DMS53 (cell line): ENCODE results near the gene KCNA2.

ENCODE experiments used
- DNase-seq: peaks from one replicate; lab custom pipeline; 2025; lab: John Stamatoyannopoulos, UW

The KCNA2 gene

GRCh38 chr1:110566836-110567235 is 39.3 kb downstream of the KCNA2 start:
- no peak for DNase-seq

GRCh38 chr1:110565565-110565964 is 40.6 kb downstream of the KCNA2 start:
- DNase-seq = no peak

- no peak for DNase-seq
Observed at GRCh38 chr1:110563089-110563488, 43.1 kb downstream of the KCNA2 start.

- no peak for DNase-seq
Observed at GRCh38 chr1:110561596-110561995, 44.6 kb downstream of the KCNA2 start.

- DNase-seq = no peak
Observed at GRCh38 chr1:110559157-110559556, 47.0 kb downstream of the KCNA2 start.

- DNase-seq = no peak
Observed at GRCh38 chr1:110557481-110557880, 48.7 kb downstream of the KCNA2 start.

- DNase-seq = no peak
Observed at GRCh38 chr1:110556471-110556807, 49.7 kb downstream of the KCNA2 start.

GRCh38 chr1:110555807-110556470 is 50.2 kb downstream of the KCNA2 start:
- DNase-seq = peak; percentile 41

- DNase-seq = peak; percentile 80
Observed at GRCh38 chr1:110554871-110555801, 51.0 kb downstream of the KCNA2 start.

GRCh38 chr1:110551278-110551809 is 54.8 kb downstream of the KCNA2 start:
- no peak for DNase-seq

GRCh38 chr1:110549831-110550230 is 56.3 kb downstream of the KCNA2 start:
- no peak for DNase-seq

GRCh38 chr1:110548381-110548780 is 57.8 kb downstream of the KCNA2 start:
- peak; percentile 92 for DNase-seq

- DNase-seq = no peak
Observed at GRCh38 chr1:110547017-110547416, 59.1 kb downstream of the KCNA2 start.

GRCh38 chr1:110545492-110545891 is 60.7 kb downstream of the KCNA2 start:
- DNase-seq = no peak

- no peak for DNase-seq
Observed at GRCh38 chr1:110544753-110545152, 61.4 kb downstream of the KCNA2 start.
